ENCODE results near the gene PLEKHJ1. TPM values are rescaled to one million over a fixed set of nuclear protein-coding genes. Genes with fewer than 3 reads are reported as not detected.

The PLEKHJ1 gene
- total RNA-seq, 1 experiment from 2014 or later = 78.6 TPM

DNA sequence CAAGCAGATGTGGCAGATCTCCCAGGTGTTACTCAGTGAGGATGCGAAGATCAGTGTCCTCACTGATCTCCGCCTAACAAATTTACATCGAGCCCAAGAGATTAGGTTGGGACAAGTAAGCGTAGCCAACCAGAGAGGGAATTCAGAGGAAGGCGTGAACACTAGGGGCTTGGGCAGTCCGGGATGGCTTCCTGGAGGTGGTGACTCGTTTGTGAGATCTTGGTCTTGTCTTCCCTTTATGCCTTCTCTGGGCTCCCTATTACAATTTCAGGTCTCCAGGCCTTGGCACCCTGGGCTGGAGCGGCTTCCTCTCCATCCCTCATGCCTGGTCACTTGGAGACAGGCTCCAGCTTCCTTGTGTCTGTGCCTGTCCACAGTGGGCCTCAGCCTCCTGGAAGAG lies 6.7 kb upstream of the PLEKHJ1 start:
- CTCF ChIA-PET = no interaction called here

DNA sequence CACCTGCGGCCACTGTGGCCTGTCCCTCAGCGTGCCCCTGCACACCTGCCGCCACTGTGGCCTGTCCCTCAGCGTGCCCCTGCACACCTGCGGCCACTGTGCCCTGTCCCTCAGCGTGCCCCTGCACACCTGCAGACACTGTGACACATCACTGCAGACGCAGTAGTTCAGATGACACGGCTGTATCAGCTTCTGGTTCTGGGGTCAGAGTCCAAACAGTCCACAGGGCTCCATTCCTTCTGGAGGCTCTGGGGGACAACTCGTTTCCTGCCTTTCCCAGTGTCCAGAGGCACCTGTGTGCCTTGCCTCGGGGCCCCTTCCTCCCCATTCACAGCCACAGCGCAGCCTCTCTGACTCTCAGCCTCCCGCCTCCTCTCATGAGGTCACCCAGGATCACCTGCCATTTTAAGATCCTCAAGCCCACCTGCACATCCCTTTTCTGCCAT lies 6.0 kb upstream of the PLEKHJ1 start:
- Histone ChIP-seq H3K4me1 (ENCODE audit: control insufficient read depth, insufficient read depth, low read length) (peaks cover 23% of the 10 kb centered on the region), H3K4me3 (ENCODE audit: low read depth in 2 of 2, low read length in 2 of 2) (no peak overlapping the region), H3K27ac (ENCODE audit: low read length) (no peak overlapping the region), H3K27me3 (ENCODE audit: control insufficient read depth, insufficient read depth, low read length) (no peaks in the 10 kb centered on the region), H3K36me3 (ENCODE audit: control insufficient read depth, insufficient read depth, low read length) (peaks cover under 1% of the 10 kb centered on the region; the same call in 1 of the 2 replicates), H3K9me3 (ENCODE audit: control insufficient read depth, insufficient read depth, low read depth, low read length) (no peaks in the 10 kb centered on the region)
- ATAC-seq (no peak), DNase-seq (ENCODE audit: low read depth, low spot score) (no peak)
- intact Hi-C loops (cut with micrococcal nuclease; ENCODE audit: unreplicated experiment) = no loop called here
- no peak for TF ChIP-seq TCF7L2 (IDR thresholded peaks at IDR 0.05; ENCODE audit: low read depth, low read length)
- TF ChIP-seq SIN3A (IDR thresholded peaks at IDR 0.05; ENCODE audit: borderline replicate concordance, insufficient read depth, low read depth, low read length) = no peak
- TF ChIP-seq, protein P1, sequence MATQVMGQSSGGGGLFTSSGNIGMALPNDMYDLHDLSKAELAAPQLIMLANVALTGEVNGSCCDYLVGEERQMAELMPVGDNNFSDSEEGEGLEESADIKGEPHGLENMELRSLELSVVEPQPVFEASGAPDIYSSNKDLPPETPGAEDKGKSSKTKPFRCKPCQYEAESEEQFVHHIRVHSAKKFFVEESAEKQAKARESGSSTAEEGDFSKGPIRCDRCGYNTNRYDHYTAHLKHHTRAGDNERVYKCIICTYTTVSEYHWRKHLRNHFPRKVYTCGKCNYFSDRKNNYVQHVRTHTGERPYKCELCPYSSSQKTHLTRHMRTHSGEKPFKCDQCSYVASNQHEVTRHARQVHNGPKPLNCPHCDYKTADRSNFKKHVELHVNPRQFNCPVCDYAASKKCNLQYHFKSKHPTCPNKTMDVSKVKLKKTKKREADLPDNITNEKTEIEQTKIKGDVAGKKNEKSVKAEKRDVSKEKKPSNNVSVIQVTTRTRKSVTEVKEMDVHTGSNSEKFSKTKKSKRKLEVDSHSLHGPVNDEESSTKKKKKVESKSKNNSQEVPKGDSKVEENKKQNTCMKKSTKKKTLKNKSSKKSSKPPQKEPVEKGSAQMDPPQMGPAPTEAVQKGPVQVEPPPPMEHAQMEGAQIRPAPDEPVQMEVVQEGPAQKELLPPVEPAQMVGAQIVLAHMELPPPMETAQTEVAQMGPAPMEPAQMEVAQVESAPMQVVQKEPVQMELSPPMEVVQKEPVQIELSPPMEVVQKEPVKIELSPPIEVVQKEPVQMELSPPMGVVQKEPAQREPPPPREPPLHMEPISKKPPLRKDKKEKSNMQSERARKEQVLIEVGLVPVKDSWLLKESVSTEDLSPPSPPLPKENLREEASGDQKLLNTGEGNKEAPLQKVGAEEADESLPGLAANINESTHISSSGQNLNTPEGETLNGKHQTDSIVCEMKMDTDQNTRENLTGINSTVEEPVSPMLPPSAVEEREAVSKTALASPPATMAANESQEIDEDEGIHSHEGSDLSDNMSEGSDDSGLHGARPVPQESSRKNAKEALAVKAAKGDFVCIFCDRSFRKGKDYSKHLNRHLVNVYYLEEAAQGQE (IDR thresholded peaks at IDR 0.05; ENCODE audit: insufficient read depth in 1 of 2, low read depth in 2 of 2, low read length in 1 of 2) = no peak
- no peak for TF ChIP-seq POLR2AphosphoS5 (IDR thresholded peaks at IDR 0.05; ENCODE audit: low read depth, low read length)
- no peak for TF ChIP-seq CTCF (IDR thresholded peaks at IDR 0.05)
- no TSS peak for BruUV-seq (replicated peaks)
- in situ Hi-C loops (cut with HindIII; ENCODE audit: low pct_unique_long_range_greater_than_20kb, low sequenced_read_pairs) = no loop called here
- POLR2A ChIA-PET = no interaction called here
- CTCF ChIA-PET = no interaction called here

More for the DNA sequence above, 6.7 kb upstream of the PLEKHJ1 start:
- no TSS peak for BruUV-seq (replicated peaks)
- Histone ChIP-seq H3K27ac (ENCODE audit: low read length) (no peak overlapping the region), H3K36me3 (ENCODE audit: control insufficient read depth, insufficient read depth, low read length) (no peaks in the 10 kb centered on the region), H3K9me3 (ENCODE audit: control insufficient read depth, insufficient read depth, low read depth, low read length) (no peaks in the 10 kb centered on the region), H3K27me3 (ENCODE audit: control insufficient read depth, insufficient read depth, low read length) (no peaks in the 10 kb centered on the region), H3K4me3 (ENCODE audit: low read depth in 2 of 2, low read length in 2 of 2) (no peak overlapping the region), H3K4me1 (ENCODE audit: control insufficient read depth, insufficient read depth, low read length) (peaks cover 26% of the 10 kb centered on the region)
- in situ Hi-C loops (cut with HindIII; ENCODE audit: low pct_unique_long_range_greater_than_20kb, low sequenced_read_pairs) (no loop called here), intact Hi-C loops (cut with micrococcal nuclease; ENCODE audit: unreplicated experiment) (no loop called here)
- ATAC-seq (no peak), DNase-seq (ENCODE audit: low read depth, low spot score) (no peak)
- POLR2A ChIA-PET = no interaction called here
- TF ChIP-seq CTCF (IDR thresholded peaks at IDR 0.05) (no peak), POLR2AphosphoS5 (IDR thresholded peaks at IDR 0.05; ENCODE audit: low read depth, low read length) (no peak), TCF7L2 (IDR thresholded peaks at IDR 0.05; ENCODE audit: low read depth, low read length) (no peak), SIN3A (IDR thresholded peaks at IDR 0.05; ENCODE audit: borderline replicate concordance, insufficient read depth, low read depth, low read length) (no peak)
- TF ChIP-seq, protein P1 (IDR thresholded peaks at IDR 0.05; ENCODE audit: insufficient read depth in 1 of 2, low read depth in 2 of 2, low read length in 1 of 2) = no peak
